ENCODE results near the gene SIRT3.

The SIRT3 gene

DNA sequence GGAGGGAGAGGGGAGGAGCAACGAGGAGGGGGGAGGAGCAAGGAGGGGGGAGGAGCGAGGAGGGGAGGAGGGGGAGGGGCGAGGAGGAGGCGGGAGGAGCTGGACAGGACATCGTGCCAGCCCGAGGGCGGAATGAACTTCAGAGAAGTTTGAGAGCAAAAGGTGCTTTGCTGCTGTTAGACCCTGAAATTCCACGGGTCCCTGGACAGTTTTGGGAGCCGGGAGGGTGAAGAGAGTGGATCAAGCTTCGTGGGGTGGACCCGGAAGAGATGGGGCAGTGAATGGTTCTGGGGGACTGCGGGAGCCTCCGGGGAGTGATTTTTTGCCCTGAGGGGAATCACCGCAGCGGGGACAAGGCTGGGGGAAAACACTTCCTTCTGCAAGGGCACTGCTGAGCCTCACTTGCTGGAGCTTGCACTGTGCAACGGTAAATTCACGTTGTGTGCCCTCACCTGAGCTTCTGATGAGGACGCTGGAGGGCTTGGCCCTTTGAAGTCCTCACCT is 31.4 kb upstream of the SIRT3 start:
- Histone ChIP-seq H3K79me2 (ENCODE audit: control insufficient read depth, insufficient read depth, low read length, poor library complexity) (no peaks in the 10 kb centered on the region), H2AFZ (ENCODE audit: insufficient read depth, low read length, poor library complexity) (no peak overlapping the region), H3K14ac (ENCODE audit: low read length) (no peak overlapping the region), H3K18ac (ENCODE audit: low read length) (no peak overlapping the region), H4K8ac (ENCODE audit: low read depth, low read length) (no peak overlapping the region), H3K9me3 (ENCODE audit: insufficient read depth, low read depth, low read length) (no peaks in the 10 kb centered on the region), H3K9ac (ENCODE audit: low read length) (no peak overlapping the region), H3K4me2 (ENCODE audit: low read length) (no peak overlapping the region), H3K4ac (ENCODE audit: low read depth, low read length) (no peak overlapping the region), H2BK12ac (ENCODE audit: low read length) (no peak overlapping the region), H2BK5ac (ENCODE audit: low read depth, low read length, poor library complexity) (no peak overlapping the region), H3K4me1 (ENCODE audit: control insufficient read depth in 1 of 2, insufficient read depth in 2 of 2, low read length in 2 of 2) (peaks cover 0 to 2% of the 10 kb centered on the region in 2 experiments), H4K91ac (ENCODE audit: low read depth, low read length) (no peak overlapping the region), H4K12ac (ENCODE audit: low read depth, low read length) (no peak overlapping the region), H3K23ac (ENCODE audit: low read length) (no peak overlapping the region), H3K36me3 (ENCODE audit: control insufficient read depth in 1 of 2, insufficient read depth in 2 of 2, low read length in 2 of 2) (no peaks in the 10 kb centered on the region), H3K79me1 (ENCODE audit: low read length) (peaks cover 2% of the 10 kb centered on the region), H3K27me3 (ENCODE audit: insufficient read depth, low read length) (no peaks in the 10 kb centered on the region), H3K27ac (ENCODE audit: low read depth, low read length) (no peak overlapping the region), H2BK120ac (ENCODE audit: insufficient read depth, low read length, poor library complexity) (no peak overlapping the region), H2AK5ac (ENCODE audit: low read length) (no peak overlapping the region), H3K4me3 (ENCODE audit: low read depth, low read length) (no peak overlapping the region)
- peak; percentile 40 to 62 for DNase-seq
- WGBS (ENCODE audit: extremely low coverage, insufficient coverage, insufficient read length) = no CpG with 5 or more reads among the region's 18 CpGs

DNA sequence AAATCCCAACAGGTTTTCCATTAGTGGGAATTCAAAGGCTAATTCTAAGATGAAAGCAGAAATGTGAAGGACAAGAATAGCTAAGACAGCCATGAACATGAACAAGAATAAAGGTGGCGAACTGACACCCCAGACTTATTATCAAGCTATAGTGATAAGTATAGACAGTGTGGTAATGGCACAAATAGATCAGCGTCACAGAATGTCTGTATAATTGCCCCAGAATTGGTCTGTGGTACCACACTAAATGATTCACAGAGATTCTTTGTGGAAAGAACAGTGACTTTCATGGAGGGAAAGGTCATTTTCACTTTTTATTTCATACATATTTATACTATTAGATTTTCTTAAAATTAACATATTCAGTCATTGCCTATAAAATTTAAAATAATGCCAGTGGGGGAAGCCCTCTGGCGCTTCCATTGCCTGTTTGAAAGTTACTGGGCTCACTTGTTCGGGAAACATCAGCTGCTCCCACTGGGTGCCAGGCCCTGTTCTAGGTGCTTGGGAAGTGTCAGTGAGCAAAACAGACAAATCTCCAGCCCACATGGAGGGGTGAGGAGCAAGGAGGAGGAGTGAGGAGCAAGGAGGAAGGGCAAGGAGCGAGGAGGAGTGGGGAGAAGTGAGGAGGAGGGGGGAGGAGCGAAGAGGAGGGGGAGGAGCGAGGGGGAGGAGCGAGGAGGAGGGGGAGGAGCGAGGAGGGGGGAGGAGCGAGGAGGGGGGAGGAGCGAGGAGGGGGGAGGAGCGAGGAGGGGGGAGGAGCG is 30.7 kb upstream of the SIRT3 start:
- no CpG with 5 or more reads among the region's 13 CpGs for WGBS (ENCODE audit: extremely low coverage, insufficient coverage, insufficient read length)

DNA sequence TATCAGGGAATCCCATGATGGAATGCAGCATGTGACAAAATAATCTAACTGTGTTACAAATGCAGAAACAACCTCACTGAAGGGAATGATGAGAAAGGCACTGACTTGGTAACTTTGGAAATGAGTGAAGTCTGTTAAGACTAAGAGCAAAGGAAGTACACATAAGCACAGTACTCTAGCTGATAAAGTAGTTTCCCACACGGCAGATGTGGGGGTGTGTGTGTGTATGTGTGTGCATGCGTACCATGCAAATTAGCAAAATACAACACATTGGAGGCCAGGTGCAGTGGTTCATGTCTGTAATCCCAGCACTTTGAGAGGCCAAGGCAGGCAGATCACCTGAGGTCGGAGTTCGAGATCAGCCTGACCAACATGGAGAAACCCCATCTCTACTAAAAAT is 25.5 kb upstream of the SIRT3 start:
- Histone ChIP-seq H3K4me3 (ENCODE audit: low read depth, low read length) (no peak overlapping the region), H3K27ac (ENCODE audit: low read depth, low read length) (no peak overlapping the region), H3K27me3 (ENCODE audit: insufficient read depth, low read length) (no peaks in the 10 kb centered on the region), H4K12ac (ENCODE audit: low read depth, low read length) (no peak overlapping the region), H4K91ac (ENCODE audit: low read depth, low read length) (no peak overlapping the region), H3K79me2 (ENCODE audit: control insufficient read depth, insufficient read depth, low read length, poor library complexity) (no peaks in the 10 kb centered on the region), H3K79me1 (ENCODE audit: low read length) (no peaks in the 10 kb centered on the region), H3K9ac (ENCODE audit: low read length) (no peak overlapping the region), H3K23ac (ENCODE audit: low read length) (no peak overlapping the region), H3K36me3 (ENCODE audit: control insufficient read depth in 1 of 2, insufficient read depth in 2 of 2, low read length in 2 of 2) (no peaks in the 10 kb centered on the region), H2BK12ac (ENCODE audit: low read length) (no peak overlapping the region), H2AFZ (ENCODE audit: insufficient read depth, low read length, poor library complexity) (no peak overlapping the region), H2AK5ac (ENCODE audit: low read length) (no peak overlapping the region), H3K4me2 (ENCODE audit: low read length) (no peak overlapping the region), H3K4me1 (ENCODE audit: control insufficient read depth in 1 of 2, insufficient read depth in 2 of 2, low read length in 2 of 2) (no peaks in the 10 kb centered on the region), H3K18ac (ENCODE audit: low read length) (no peak overlapping the region), H4K8ac (ENCODE audit: low read depth, low read length) (no peak overlapping the region), H3K14ac (ENCODE audit: low read length) (no peak overlapping the region), H3K9me3 (ENCODE audit: insufficient read depth, low read depth, low read length) (peaks cover 2% of the 10 kb centered on the region), H2BK120ac (ENCODE audit: insufficient read depth, low read length, poor library complexity) (no peak overlapping the region), H3K4ac (ENCODE audit: low read depth, low read length) (no peak overlapping the region), H2BK5ac (ENCODE audit: low read depth, low read length, poor library complexity) (no peak overlapping the region)
- WGBS (ENCODE audit: extremely low coverage, insufficient coverage, insufficient read length) = no CpG with 5 or more reads among the region's 4 CpGs
- no peak for DNase-seq

More for the DNA sequence above, 30.7 kb upstream of the SIRT3 start:
- H3K4me2 ChIP-seq (ENCODE audit: low read length) = no peak overlapping the region
- no peak overlapping the region for H4K91ac ChIP-seq (ENCODE audit: low read depth, low read length)
- no peak overlapping the region for H2BK12ac ChIP-seq (ENCODE audit: low read length)
- no peak overlapping the region for H3K18ac ChIP-seq (ENCODE audit: low read length)
- DNase-seq = peak; percentile 11 to 45
- H3K14ac ChIP-seq (ENCODE audit: low read length) = no peak overlapping the region
- H3K79me2 ChIP-seq (ENCODE audit: control insufficient read depth, insufficient read depth, low read length, poor library complexity) = no peaks in the 10 kb centered on the region
- H4K12ac ChIP-seq (ENCODE audit: low read depth, low read length) = no peak overlapping the region
- no peak overlapping the region for H2AFZ ChIP-seq (ENCODE audit: insufficient read depth, low read length, poor library complexity)
- H3K27me3 ChIP-seq (ENCODE audit: insufficient read depth, low read length) = no peaks in the 10 kb centered on the region
- no peak overlapping the region for H3K23ac ChIP-seq (ENCODE audit: low read length)
- H3K27ac ChIP-seq (ENCODE audit: low read depth, low read length) = no peak overlapping the region
- H4K8ac ChIP-seq (ENCODE audit: low read depth, low read length) = no peak overlapping the region
- H2AK5ac ChIP-seq (ENCODE audit: low read length) = no peak overlapping the region
- H2BK120ac ChIP-seq (ENCODE audit: insufficient read depth, low read length, poor library complexity) = no peak overlapping the region
- H3K4ac ChIP-seq (ENCODE audit: low read depth, low read length) = no peak overlapping the region
- no peak overlapping the region for H3K4me3 ChIP-seq (ENCODE audit: low read depth, low read length)
- H3K9ac ChIP-seq (ENCODE audit: low read length) = no peak overlapping the region
- no peak overlapping the region for H2BK5ac ChIP-seq (ENCODE audit: low read depth, low read length, poor library complexity)
- no peaks in the 10 kb centered on the region for H3K36me3 ChIP-seq (ENCODE audit: control insufficient read depth in 1 of 2, insufficient read depth in 2 of 2, low read length in 2 of 2)
- peaks cover 2% of the 10 kb centered on the region for H3K9me3 ChIP-seq (ENCODE audit: insufficient read depth, low read depth, low read length)
- peaks cover 2% of the 10 kb centered on the region for H3K79me1 ChIP-seq (ENCODE audit: low read length)
- peaks cover 0 to 2% of the 10 kb centered on the region in 2 experiments for H3K4me1 ChIP-seq (ENCODE audit: control insufficient read depth in 1 of 2, insufficient read depth in 2 of 2, low read length in 2 of 2)

DNA sequence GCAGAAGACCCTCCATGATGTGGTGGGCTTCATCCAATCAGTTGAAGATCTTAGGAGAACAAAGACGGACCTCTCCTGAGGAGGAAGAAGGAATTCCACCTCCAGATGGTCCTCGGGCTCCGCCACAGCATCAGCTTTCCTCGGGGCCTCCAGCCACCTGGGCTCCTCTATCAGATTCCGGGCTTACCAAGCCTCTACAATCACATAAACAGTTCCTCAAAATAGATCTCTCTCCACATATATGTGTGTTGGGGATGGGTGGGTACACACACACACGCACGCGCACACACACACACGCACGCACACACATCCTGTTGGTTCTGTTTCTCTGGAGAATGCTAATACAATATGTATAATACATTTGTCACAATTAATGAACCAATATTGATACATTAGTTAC is 23.3 kb upstream of the SIRT3 start:
- no CpG with 5 or more reads among the region's 10 CpGs for WGBS (ENCODE audit: extremely low coverage, insufficient coverage, insufficient read length)
- Histone ChIP-seq H2BK120ac (ENCODE audit: insufficient read depth, low read length, poor library complexity) (no peak overlapping the region), H4K8ac (ENCODE audit: low read depth, low read length) (no peak overlapping the region), H3K4ac (ENCODE audit: low read depth, low read length) (no peak overlapping the region), H2BK5ac (ENCODE audit: low read depth, low read length, poor library complexity) (no peak overlapping the region), H4K12ac (ENCODE audit: low read depth, low read length) (no peak overlapping the region), H2AK5ac (ENCODE audit: low read length) (no peak overlapping the region), H3K27ac (ENCODE audit: low read depth, low read length) (no peak overlapping the region), H2BK12ac (ENCODE audit: low read length) (no peak overlapping the region), H3K9me3 (ENCODE audit: insufficient read depth, low read depth, low read length) (peaks cover 3% of the 10 kb centered on the region), H3K14ac (ENCODE audit: low read length) (no peak overlapping the region), H3K4me2 (ENCODE audit: low read length) (no peak overlapping the region), H3K79me1 (ENCODE audit: low read length) (no peaks in the 10 kb centered on the region), H3K4me1 (ENCODE audit: control insufficient read depth in 1 of 2, insufficient read depth in 2 of 2, low read length in 2 of 2) (no peaks in the 10 kb centered on the region), H4K91ac (ENCODE audit: low read depth, low read length) (no peak overlapping the region), H3K27me3 (ENCODE audit: insufficient read depth, low read length) (no peaks in the 10 kb centered on the region), H3K18ac (ENCODE audit: low read length) (no peak overlapping the region), H3K36me3 (ENCODE audit: control insufficient read depth in 1 of 2, insufficient read depth in 2 of 2, low read length in 2 of 2) (no peaks in the 10 kb centered on the region), H2AFZ (ENCODE audit: insufficient read depth, low read length, poor library complexity) (no peak overlapping the region), H3K4me3 (ENCODE audit: low read depth, low read length) (no peak overlapping the region), H3K9ac (ENCODE audit: low read length) (no peak overlapping the region), H3K79me2 (ENCODE audit: control insufficient read depth, insufficient read depth, low read length, poor library complexity) (no peaks in the 10 kb centered on the region), H3K23ac (ENCODE audit: low read length) (no peak overlapping the region)
- DNase-seq = no peak
